Stimulated activated naive CD8-positive, alpha-beta T cell treated with anti-CD3 and anti-CD28 coated beads, Interleukin-15, Interleukin-2, amounts not matched to agents 100 ng/mL and 50 ng/mL, for 24 hours (primary cell): ENCODE data around the gene ACTN1.

ENCODE experiments used
- H3K27ac Mint-ChIP-seq: one replicate; pipeline ENCODE4 v1.8.0; 2021; ENCODE audit warnings: mild to moderate bottlenecking, mixed read lengths
- H3K27me3 Mint-ChIP-seq: one replicate; pipeline ENCODE4 v1.8.0; 2021; ENCODE audit warnings: mixed read lengths
- H3K36me3 Mint-ChIP-seq: one replicate; pipeline ENCODE4 v1.8.0; 2021; ENCODE audit warnings: low read depth, mixed read lengths
- H3K4me1 Mint-ChIP-seq: one replicate; pipeline ENCODE4 v1.8.0; 2021; ENCODE audit warnings: low read depth, mixed read lengths
- H3K4me3 Mint-ChIP-seq: one replicate; pipeline ENCODE4 v1.8.0; 2021; ENCODE audit warnings: mild to moderate bottlenecking, mixed read lengths
- H3K9me3 Mint-ChIP-seq: one replicate; pipeline ENCODE4 v1.8.0; 2021; ENCODE audit warnings: mixed read lengths

The ACTN1 gene

DNA sequence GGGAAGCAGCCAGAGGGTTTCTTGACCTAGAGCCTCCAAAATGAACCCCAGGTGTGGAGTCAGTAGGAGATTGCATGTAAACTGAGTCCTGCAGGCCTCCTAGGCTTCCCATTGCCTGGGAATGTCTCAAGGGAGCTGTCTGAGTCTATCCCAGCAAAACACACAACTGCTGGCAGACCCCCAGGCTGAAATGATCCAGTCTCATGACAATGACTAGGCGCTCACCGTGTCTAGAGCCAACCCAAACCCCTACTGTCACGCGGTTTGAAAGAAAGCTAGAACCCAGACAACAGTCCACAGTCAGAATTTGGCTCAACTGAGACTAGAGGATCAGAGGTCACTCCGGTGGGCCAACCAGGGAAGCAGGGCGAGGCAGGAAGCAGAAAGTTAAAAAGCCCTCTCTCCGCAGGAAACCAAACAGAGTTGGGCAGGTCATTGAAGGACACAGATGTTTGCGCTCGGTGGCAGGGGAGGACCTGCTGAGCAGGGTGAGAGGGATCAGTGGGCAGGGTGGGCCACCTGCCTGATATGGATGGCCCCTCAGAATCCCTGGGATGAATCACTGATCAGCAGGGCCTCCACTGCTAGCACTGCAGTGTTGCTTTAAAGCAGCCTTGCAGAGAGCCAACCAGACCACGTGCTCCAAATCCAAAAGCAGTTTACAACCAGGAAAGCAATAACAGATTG is 23.8 kb downstream of the ACTN1 start:
- Mint-ChIP-seq H3K9me3 (no peaks in the 10 kb centered on the region), H3K27ac (peak overlapping the region; percentile 86), H3K4me3 (peak overlapping the region; percentile 23), H3K4me1 (peaks cover 90% of the 10 kb centered on the region), H3K36me3 (peaks cover 25% of the 10 kb centered on the region), H3K27me3 (no peaks in the 10 kb centered on the region)

- Mint-ChIP-seq H3K4me1 (peaks cover 90% of the 10 kb centered on the region), H3K9me3 (no peaks in the 10 kb centered on the region), H3K36me3 (peaks cover 17% of the 10 kb centered on the region), H3K27ac (peak overlapping the region; percentile 87), H3K4me3 (peak overlapping the region; percentile 57), H3K27me3 (no peaks in the 10 kb centered on the region)
Observed at GRCh38 chr14:68953196-68953555, 25.9 kb downstream of the ACTN1 start.

DNA sequence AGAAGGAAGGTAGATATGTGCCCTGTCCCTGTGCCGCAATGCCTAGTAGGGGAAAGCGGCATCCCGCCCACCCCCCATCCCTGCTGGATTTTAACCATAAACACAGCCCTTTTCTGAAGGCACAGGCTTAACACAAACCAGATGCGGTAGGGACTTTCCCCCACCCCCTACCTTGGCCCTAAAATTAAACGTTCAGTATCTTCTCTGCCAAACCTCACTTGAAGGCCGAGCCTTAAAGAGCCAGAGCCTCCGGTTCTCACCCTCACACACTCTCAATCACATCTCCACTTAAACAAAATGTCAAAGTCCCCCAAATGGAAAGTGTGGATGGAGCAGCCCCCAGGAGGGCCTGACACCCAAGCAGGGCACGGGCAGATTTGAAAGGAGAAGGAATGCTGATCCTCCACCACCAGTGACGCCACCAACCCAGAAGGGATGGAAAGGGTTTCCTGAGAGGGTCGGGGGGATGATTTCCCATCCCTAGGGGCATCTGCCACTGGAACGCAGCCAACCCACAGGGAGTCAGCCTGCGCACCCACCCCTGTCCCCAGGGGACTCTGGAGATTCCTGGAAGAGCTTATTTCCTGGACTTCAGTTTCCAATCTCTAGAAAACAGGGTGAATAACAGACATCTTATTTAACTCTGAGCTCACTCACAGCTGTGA is 26.4 kb downstream of the ACTN1 start:
- Mint-ChIP-seq H3K9me3 (no peaks in the 10 kb centered on the region), H3K4me1 (peaks cover 90% of the 10 kb centered on the region), H3K27me3 (no peaks in the 10 kb centered on the region), H3K4me3 (peak overlapping the region; percentile 57), H3K36me3 (peaks cover 17% of the 10 kb centered on the region), H3K27ac (peak overlapping the region; percentile 87)

- Mint-ChIP-seq H3K36me3 (peaks cover 14% of the 10 kb centered on the region), H3K27me3 (no peaks in the 10 kb centered on the region), H3K9me3 (no peaks in the 10 kb centered on the region), H3K4me1 (peaks cover 90% of the 10 kb centered on the region), H3K27ac (no peak overlapping the region), H3K4me3 (no peak overlapping the region)
Observed at GRCh38 chr14:68951800-68952530, 27.1 kb downstream of the ACTN1 start.

- Mint-ChIP-seq H3K4me3 (peak overlapping the region; percentile 23), H3K4me1 (peaks cover 90% of the 10 kb centered on the region), H3K27ac (peak overlapping the region; percentile 74), H3K9me3 (no peaks in the 10 kb centered on the region), H3K36me3 (peaks cover 10% of the 10 kb centered on the region), H3K27me3 (no peaks in the 10 kb centered on the region)
Observed at GRCh38 chr14:68951035-68951797, 27.9 kb downstream of the ACTN1 start.

DNA sequence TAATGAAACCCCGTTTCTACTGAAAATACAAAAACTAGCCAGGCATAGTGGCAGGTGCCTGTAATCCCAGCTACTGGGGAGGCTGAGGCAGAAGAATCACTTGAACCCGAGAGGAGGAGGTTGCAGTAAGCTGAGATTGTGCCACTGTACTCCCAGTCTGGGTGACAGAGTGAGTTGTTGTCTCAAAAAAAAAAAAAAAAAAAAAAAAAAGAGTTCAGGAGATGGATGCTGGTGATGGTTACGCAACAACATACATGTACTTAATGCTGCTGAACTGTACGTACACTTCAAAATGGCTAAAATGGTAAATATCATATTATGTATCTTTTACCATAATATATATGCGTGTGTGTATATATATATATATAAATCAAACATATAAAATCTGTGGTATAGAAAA is 29.0 kb downstream of the ACTN1 start:
- Mint-ChIP-seq H3K36me3 (peaks cover 10% of the 10 kb centered on the region), H3K27me3 (no peaks in the 10 kb centered on the region), H3K4me1 (peaks cover 90% of the 10 kb centered on the region), H3K4me3 (no peak overlapping the region), H3K27ac (peak overlapping the region; percentile 84), H3K9me3 (no peaks in the 10 kb centered on the region)

- H3K9me3 Mint-ChIP-seq, result no peaks in the 10 kb centered on the region
- no peaks in the 10 kb centered on the region for H3K27me3 Mint-ChIP-seq
- H3K36me3 Mint-ChIP-seq, result peaks cover 10% of the 10 kb centered on the region
- peak overlapping the region; percentile 84 for H3K27ac Mint-ChIP-seq
- H3K4me3 Mint-ChIP-seq, result peak overlapping the region; percentile 41
- peaks cover 89% of the 10 kb centered on the region for H3K4me1 Mint-ChIP-seq
Observed at GRCh38 chr14:68949601-68949965, 29.5 kb downstream of the ACTN1 start.

DNA sequence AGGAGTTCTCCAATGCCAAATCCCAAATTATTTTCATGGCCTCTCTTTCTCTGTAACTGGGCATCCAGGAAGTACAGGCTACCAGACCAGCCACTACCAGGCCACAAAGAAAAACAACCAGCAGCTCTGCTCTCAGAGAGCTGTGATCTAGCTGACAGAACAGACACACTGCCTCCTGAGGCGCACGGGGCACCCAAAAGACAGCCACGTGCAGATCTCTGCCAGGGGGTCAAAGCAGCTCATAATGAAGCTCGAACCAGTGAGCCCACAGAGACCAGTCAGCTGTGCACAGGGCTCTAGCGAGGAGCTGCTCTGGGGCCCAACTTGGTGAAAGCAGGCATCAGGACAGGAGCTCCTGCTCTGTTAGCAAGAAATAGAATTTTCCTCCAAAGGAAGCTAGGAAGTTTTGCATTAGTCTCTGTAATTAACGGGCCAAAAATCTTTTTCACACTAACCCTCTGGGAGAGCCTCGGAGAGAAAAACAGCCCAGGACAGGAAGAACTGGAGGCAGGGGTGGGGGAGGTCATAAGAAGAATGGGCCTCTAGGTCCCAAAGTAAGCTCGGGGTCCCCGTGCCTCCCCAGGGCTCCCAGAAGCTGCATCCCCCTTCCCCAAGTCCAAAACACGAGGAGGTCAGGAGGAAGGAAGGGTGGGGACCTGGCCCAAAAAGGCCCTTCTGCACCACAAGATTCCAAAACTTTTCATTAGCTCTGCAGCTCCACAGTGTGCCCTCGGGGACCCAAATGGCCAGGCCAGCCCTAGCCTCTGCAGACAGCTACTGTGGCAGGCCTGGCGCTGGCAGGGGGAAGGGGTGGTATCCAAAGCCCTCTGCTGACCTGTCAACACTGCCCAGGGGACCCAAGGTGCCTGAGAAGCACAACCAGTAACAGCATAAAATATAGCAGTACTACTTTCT is 30.2 kb downstream of the ACTN1 start:
- Mint-ChIP-seq H3K4me3 (peak overlapping the region; percentile 41), H3K9me3 (no peaks in the 10 kb centered on the region), H3K27me3 (no peaks in the 10 kb centered on the region), H3K4me1 (peaks cover 92% of the 10 kb centered on the region), H3K27ac (peak overlapping the region; percentile 84), H3K36me3 (peaks cover 10% of the 10 kb centered on the region)

DNA sequence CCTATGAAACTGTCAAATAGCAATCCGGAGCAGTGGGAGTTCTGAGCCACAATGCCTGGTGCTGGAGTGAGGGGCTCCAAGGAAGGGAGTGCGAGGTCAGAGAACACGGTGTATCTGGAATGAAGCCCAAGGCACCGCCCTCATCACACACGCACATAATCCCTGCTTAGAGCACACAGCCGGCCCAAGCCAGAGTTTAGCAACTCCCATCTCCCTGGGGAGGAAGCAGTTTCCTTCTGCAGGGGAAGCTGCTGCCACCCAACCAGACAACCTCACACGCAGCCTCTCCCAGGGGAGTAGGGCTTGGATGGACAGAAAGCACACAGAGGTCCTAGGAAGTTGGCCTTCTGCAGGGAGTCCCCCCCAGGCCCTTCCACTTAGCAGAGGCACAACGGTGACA is 31.3 kb downstream of the ACTN1 start:
- Mint-ChIP-seq H3K27ac (peak overlapping the region; percentile 45), H3K27me3 (no peaks in the 10 kb centered on the region), H3K9me3 (no peaks in the 10 kb centered on the region), H3K36me3 (peaks cover 10% of the 10 kb centered on the region), H3K4me1 (peaks cover 85% of the 10 kb centered on the region), H3K4me3 (no peak overlapping the region)

DNA sequence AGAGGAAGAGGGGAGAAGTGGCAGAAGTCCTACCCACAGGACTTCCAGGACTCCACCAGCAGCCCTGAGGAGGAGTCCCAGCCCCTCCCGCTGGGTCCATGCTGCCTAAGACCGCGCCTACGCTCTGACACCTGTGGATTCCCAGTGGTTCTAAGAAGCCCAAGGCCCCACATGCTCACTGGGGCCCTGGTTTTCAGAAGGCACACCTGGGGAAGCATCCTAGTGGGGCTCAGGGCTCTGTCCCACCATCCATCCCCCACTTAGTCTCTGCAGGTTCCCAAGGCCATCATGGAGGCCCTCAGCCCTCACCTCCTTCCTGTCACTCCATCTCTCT is 32.6 kb downstream of the ACTN1 start:
- H3K36me3 Mint-ChIP-seq, result peaks cover 10% of the 10 kb centered on the region
- H3K9me3 Mint-ChIP-seq, result no peaks in the 10 kb centered on the region
- no peaks in the 10 kb centered on the region for H3K27me3 Mint-ChIP-seq
- peak overlapping the region; percentile 66 for H3K27ac Mint-ChIP-seq
- peaks cover 73% of the 10 kb centered on the region for H3K4me1 Mint-ChIP-seq
- H3K4me3 Mint-ChIP-seq, result no peak overlapping the region

DNA sequence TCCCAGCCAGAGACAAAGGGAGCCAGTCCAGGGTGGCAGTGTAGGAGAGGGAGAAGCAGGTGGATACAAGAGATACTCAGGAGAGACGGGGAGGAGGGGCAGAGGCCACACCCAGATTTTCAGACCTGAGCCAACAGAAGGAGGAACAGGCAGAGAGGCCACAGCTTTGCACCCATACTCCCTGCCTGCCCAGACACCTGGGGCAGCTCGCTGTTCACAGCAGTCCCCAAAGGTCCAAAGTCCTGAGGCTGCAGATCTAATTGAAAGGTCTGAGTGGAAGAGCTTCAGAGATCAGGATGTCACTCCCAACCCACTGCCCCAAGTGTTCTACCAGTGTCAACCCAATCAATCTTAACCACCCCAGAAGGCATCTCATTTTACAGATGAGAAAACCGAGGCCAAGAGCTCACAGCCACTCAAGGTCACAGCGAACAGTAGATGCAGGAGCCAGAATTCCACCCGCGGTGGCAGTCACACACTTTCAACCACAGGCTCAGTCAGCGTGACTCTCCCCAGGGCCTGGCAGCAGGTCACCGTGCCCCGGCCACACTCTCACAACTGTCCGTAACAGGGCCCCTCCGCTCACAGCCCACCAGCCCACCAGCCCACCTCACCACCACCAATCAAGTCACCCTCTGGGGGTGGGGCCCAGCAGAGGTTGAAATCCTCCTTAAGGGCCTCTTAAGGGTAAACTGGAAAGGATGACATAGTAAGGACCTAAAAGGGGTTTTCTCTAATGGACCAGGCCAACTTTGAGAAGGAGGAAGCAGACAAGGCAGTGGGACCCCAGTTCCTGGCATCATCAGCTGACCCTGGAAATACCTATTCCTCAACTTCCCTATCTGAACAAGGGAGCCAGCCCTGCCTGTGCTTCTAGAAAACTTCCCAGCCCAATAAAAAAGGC is 33.3 kb downstream of the ACTN1 start:
- no peaks in the 10 kb centered on the region for H3K27me3 Mint-ChIP-seq
- no peak overlapping the region for H3K4me3 Mint-ChIP-seq
- H3K4me1 Mint-ChIP-seq, result peaks cover 69% of the 10 kb centered on the region
- H3K27ac Mint-ChIP-seq, result peak overlapping the region; percentile 66
- no peaks in the 10 kb centered on the region for H3K9me3 Mint-ChIP-seq
- peaks cover 4% of the 10 kb centered on the region for H3K36me3 Mint-ChIP-seq

DNA sequence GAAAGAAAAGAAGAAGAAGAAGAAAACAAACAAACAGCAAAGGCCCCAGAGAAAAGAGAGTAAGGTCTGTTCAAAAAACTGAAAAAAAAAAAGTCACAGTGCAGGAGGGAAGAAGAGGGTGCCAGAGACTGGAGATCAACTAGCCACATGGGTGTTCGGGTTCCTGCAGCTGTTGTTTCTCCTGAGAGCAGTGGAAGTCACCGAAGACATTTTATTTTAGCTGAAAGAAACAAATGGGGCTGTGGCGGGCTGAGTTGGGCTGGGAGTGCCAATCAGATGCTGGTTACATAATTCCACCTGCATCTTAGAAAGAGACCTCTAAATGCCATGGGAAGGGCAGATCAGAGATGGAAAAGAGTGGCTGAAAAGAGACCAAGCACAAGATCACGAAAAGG is 33.9 kb downstream of the ACTN1 start:
- Mint-ChIP-seq H3K36me3 (no peaks in the 10 kb centered on the region), H3K4me3 (peak overlapping the region; percentile 2), H3K4me1 (peaks cover 71% of the 10 kb centered on the region), H3K27me3 (no peaks in the 10 kb centered on the region), H3K27ac (peak overlapping the region; percentile 66), H3K9me3 (no peaks in the 10 kb centered on the region)

DNA sequence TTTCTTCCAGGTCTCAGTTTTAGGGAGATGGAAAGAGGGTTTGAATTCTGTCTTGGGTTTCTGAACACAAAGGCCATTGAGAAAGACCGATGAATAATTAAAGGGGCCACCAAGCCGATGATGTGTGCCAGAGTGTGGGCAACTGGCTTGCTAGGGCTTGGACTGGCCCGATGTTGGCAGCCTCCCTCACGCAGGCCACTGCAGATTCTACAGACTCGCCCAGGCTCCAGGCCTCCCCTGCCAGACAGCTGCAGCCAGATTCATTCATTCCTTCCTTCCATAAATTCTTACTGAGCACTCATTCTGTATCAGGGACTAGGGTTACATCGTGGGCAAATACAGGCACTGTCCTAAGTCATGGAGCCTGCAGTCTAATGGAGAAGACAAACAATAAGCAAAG is 34.9 kb downstream of the ACTN1 start:
- Mint-ChIP-seq H3K4me1 (peaks cover 70% of the 10 kb centered on the region), H3K9me3 (no peaks in the 10 kb centered on the region), H3K36me3 (no peaks in the 10 kb centered on the region), H3K27me3 (no peaks in the 10 kb centered on the region), H3K27ac (no peak overlapping the region), H3K4me3 (no peak overlapping the region)
